Neural progenitor cell (in vitro differentiated cells): ENCODE measurements around the gene JMJD7. TPM values are rescaled to one million over a fixed set of nuclear protein-coding genes. Genes with fewer than 3 reads are reported as not detected.

ENCODE experiments used
- DNase-seq: peaks from one replicate; pipeline ENCODE4 v3.0.0-alpha.2; 2016; ENCODE audit warnings: low spot score
- H2AFZ ChIP-seq: fragments of 200-600 bp; sonication (generic); replicated peaks from 2 replicates; pipeline ENCODE4 v1.6.1; 2016; ENCODE audit warnings: antibody characterized with exemption
- H3F3A ChIP-seq: fragments of 200-600 bp; sonication (generic); 2 replicates; pipeline ENCODE4 v1.6.1; 2016; ENCODE audit warnings: antibody characterized with exemption, low read depth
- H3K27ac ChIP-seq: fragments of 200-600 bp; sonication (generic); 2 replicates; pipeline ENCODE4 v1.5.1; 2016; ENCODE audit warnings: mild to moderate bottlenecking
- H3K27me3 ChIP-seq: fragments of 200-600 bp; sonication (generic); 2 replicates; pipeline ENCODE4 v1.6.1; 2016; ENCODE audit warnings: mild to moderate bottlenecking, moderate library complexity
- H3K36me3 ChIP-seq: fragments of 200-600 bp; sonication (generic); 2 replicates; pipeline ENCODE4 v1.5.1; 2016
- H3K4me1 ChIP-seq: fragments of 200-600 bp; sonication (generic); 2 replicates; pipeline ENCODE4 v1.6.1; 2016; ENCODE audit warnings: mixed run types
- H3K4me2 ChIP-seq: fragments of 200-600 bp; sonication (generic); 2 replicates; pipeline ENCODE4 v1.6.1; 2016
- H3K4me3 ChIP-seq: fragments of 200-600 bp; sonication (generic); 2 replicates; pipeline ENCODE4 v1.5.1; 2016
- H3K79me2 ChIP-seq: fragments of 200-600 bp; sonication (generic); 2 replicates; pipeline ENCODE4 v1.6.1; 2016; ENCODE audit warnings: low read depth
- H3K9ac ChIP-seq: fragments of 200-600 bp; sonication (generic); 2 replicates; pipeline ENCODE4 v1.6.1; 2016
- H3K9me3 ChIP-seq: fragments of 200-600 bp; sonication (generic); 2 replicates; pipeline ENCODE4 v1.5.1; 2016; ENCODE audit warnings: low read depth
- H4K20me1 ChIP-seq: fragments of 200-600 bp; sonication (generic); 2 replicates; pipeline ENCODE4 v1.6.1; 2016; ENCODE audit warnings: low read depth
- H3K27ac Mint-ChIP-seq: 3 replicates; pipeline ENCODE4 v1.8.0; 2021; ENCODE audit warnings: mixed read lengths
- H3K27me3 Mint-ChIP-seq: 2 replicates; pipeline ENCODE4 v1.8.0; 2022; ENCODE audit warnings: low read depth, mild to moderate bottlenecking, inconsistent platforms, moderate library complexity, mixed read lengths; ENCODE audit not compliant: insufficient read depth
- H3K36me3 Mint-ChIP-seq: 3 replicates; pipeline ENCODE4 v1.8.0; 2021; ENCODE audit warnings: mixed read lengths
- H3K4me1 Mint-ChIP-seq: 3 replicates; pipeline ENCODE4 v1.8.0; 2021; ENCODE audit warnings: mixed read lengths
- H3K4me3 Mint-ChIP-seq: 3 replicates; pipeline ENCODE4 v1.8.0; 2021; ENCODE audit warnings: mild to moderate bottlenecking, moderate library complexity, mixed read lengths
- H3K9me3 Mint-ChIP-seq: 3 replicates; pipeline ENCODE4 v1.8.0; 2020; ENCODE audit warnings: mixed read lengths
- CTCF ChIP-seq: fragments of 200-600 bp; sonication (generic); IDR thresholded peaks from 2 replicates; pipeline ENCODE4 v1.5.1; 2017; ENCODE audit warnings: antibody characterized with exemption, mild to moderate bottlenecking
- EZH2 ChIP-seq: fragments of 200-600 bp; sonication (generic); IDR thresholded peaks from 2 replicates; pipeline ENCODE4 v1.6.1; 2017; ENCODE audit warnings: antibody characterized with exemption, mild to moderate bottlenecking, moderate library complexity
- EZH2phosphoT487 ChIP-seq: fragments of 200-600 bp; sonication (generic); IDR thresholded peaks from 2 replicates; pipeline ENCODE4 v1.6.1; 2017; ENCODE audit warnings: antibody characterized with exemption
- total RNA-seq: library from RNA; depleted of rRNA; stranded (reverse); fragments of >200 nt; gene quantifications from 2 replicates; pipeline ENCODE4 v1.2.3, GENCODE V29; 2015; ENCODE audit warnings: low replicate concordance

Gene JMJD7
- total RNA-seq, 1 donor from 2014 or later, result 13.4 TPM

DNA sequence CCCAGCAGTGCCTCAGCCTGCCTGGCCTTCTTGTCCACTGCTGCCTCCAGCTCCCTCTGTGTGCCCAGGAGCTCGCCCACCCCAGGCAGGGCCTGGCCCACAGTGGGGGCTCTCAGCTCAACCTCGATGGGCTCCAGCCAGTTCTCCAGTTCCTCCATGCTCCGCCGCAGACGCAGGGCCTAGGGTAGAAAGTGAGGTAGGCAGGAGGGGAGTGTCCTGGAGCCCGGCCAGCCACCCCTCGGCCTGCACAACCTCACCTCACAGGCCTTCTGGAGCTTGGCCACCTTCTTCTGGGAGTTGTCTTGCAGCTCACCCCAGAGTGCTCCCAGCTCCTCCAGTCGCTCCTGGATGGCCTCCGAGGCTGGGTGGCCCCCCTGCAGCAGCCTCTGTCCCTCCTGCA lies 29.4 kb downstream of the JMJD7 start:
- H3K4me1 Mint-ChIP-seq, result peaks cover 34% of the 10 kb centered on the region
- H3K4me3 Mint-ChIP-seq, result no peak overlapping the region
- H3K27ac ChIP-seq, result no peak overlapping the region
- no peaks in the 10 kb centered on the region for H3K79me2 ChIP-seq
- no peak overlapping the region for H3K4me2 ChIP-seq
- H3K27me3 Mint-ChIP-seq, result peaks cover 10% of the 10 kb centered on the region
- H3K27me3 ChIP-seq, result no peaks in the 10 kb centered on the region
- H3K36me3 ChIP-seq, result no peaks in the 10 kb centered on the region
- no peak overlapping the region for H3K4me3 ChIP-seq
- H3K4me1 ChIP-seq, result peaks cover 10% of the 10 kb centered on the region
- H2AFZ ChIP-seq, result no peak overlapping the region
- no peak for DNase-seq
- H4K20me1 ChIP-seq, result no peaks in the 10 kb centered on the region
- H3K9ac ChIP-seq, result no peak overlapping the region
- no peaks in the 10 kb centered on the region for H3F3A ChIP-seq
- no peak overlapping the region for H3K27ac Mint-ChIP-seq
- no peaks in the 10 kb centered on the region for H3K9me3 ChIP-seq
- no peak for TF ChIP-seq EZH2phosphoT487
- TF ChIP-seq EZH2, result no peak
- TF ChIP-seq CTCF, result no peak
- no peaks in the 10 kb centered on the region for H3K36me3 Mint-ChIP-seq
- H3K9me3 Mint-ChIP-seq, result no peaks in the 10 kb centered on the region

GRCh38 chr15:41858756-41859155 lies 30.9 kb downstream of the JMJD7 start:
- Mint-ChIP-seq H3K4me3 (peak overlapping the region; percentile 53), H3K36me3 (no peaks in the 10 kb centered on the region), H3K27ac (no peak overlapping the region), H3K9me3 (no peaks in the 10 kb centered on the region), H3K27me3 (peaks cover 8% of the 10 kb centered on the region), H3K4me1 (peaks cover 39% of the 10 kb centered on the region)
- Histone ChIP-seq H3F3A (no peaks in the 10 kb centered on the region), H2AFZ (no peak overlapping the region), H3K9me3 (no peaks in the 10 kb centered on the region), H3K4me3 (no peak overlapping the region), H3K27me3 (no peaks in the 10 kb centered on the region), H3K4me1 (peaks cover 16% of the 10 kb centered on the region), H4K20me1 (no peaks in the 10 kb centered on the region), H3K27ac (no peak overlapping the region), H3K36me3 (no peaks in the 10 kb centered on the region), H3K4me2 (no peak overlapping the region), H3K79me2 (no peaks in the 10 kb centered on the region), H3K9ac (no peak overlapping the region)
- DNase-seq, result no peak
- no peak for TF ChIP-seq EZH2
- no peak for TF ChIP-seq EZH2phosphoT487
- TF ChIP-seq CTCF, result no peak

GRCh38 chr15:41860049-41860828 lies 32.3 kb downstream of the JMJD7 start:
- Histone ChIP-seq H4K20me1 (no peaks in the 10 kb centered on the region), H3K4me1 (peaks cover 12% of the 10 kb centered on the region), H3K9ac (no peak overlapping the region), H3K4me2 (no peak overlapping the region), H3F3A (no peaks in the 10 kb centered on the region), H2AFZ (no peak overlapping the region), H3K36me3 (no peaks in the 10 kb centered on the region), H3K79me2 (no peaks in the 10 kb centered on the region), H3K9me3 (no peaks in the 10 kb centered on the region), H3K27me3 (no peaks in the 10 kb centered on the region), H3K4me3 (no peak overlapping the region), H3K27ac (no peak overlapping the region)
- TF ChIP-seq EZH2 (no peak), CTCF (peak; percentile 36)
- Mint-ChIP-seq H3K36me3 (no peaks in the 10 kb centered on the region), H3K27ac (no peak overlapping the region), H3K27me3 (peaks cover 9% of the 10 kb centered on the region), H3K4me3 (no peak overlapping the region), H3K4me1 (peaks cover 44% of the 10 kb centered on the region), H3K9me3 (no peaks in the 10 kb centered on the region)
- peak; percentile 51 for DNase-seq
